Effector CD8-positive, alpha-beta T cell (primary cell): ENCODE results near the gene SRRD.

Experiments used
- DNase-seq: peaks from one replicate; lab custom pipeline; 2025; lab: John Stamatoyannopoulos, UW

Gene SRRD

GRCh38 chr22:26453812-26454500 lies 29.7 kb upstream of the SRRD start:
- DNase-seq = no peak

DNA sequence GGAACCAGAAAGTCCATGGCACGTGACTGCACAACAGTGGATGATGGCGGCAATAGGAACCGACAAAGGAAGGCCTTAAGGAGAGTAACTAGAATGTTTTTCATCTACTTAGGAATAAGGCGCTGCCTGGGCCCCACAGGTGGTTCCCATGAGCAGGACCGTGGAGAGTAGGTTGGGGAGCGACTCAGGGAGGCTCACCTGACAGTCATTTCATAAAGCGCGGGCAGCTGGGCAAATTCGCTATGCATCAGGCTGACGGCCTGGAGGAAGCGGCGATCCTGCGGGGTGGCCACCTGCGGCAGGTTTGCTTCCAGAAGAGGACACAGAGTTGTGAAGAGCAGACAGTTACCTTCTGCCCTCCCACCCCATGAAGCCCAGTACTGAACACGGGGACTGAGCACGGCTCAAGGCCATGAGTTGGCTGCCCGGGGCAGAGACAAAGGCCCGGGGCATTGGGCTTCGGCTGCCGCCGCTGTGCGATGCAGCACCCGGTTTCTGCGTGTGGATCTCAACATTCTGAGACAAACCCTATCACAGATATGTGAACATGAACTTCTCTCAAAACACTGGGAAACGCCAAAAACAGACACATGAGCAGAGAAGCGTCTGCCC lies 25.9 kb upstream of the SRRD start:
- no peak for DNase-seq

DNA sequence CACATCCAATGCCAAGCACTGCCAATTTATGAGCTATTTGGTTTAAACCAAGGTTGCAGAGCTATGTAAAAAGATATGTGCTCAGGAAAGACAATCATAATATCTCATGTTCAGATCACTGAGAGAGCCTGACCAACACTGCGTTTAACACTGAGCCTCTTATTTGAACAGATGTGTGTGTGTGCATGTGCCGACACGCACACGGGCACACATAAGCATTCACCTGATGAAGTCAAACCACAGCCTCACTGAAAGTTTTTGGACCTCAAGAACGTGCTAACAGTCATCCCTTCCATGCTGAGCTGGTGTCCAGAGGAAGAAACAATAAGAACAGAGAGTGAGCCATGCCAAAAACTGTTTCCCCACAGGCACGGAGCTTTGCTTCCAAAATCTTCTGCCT lies 23.5 kb upstream of the SRRD start:
- DNase-seq = no peak

GRCh38 chr22:26461188-26461810 lies 22.4 kb upstream of the SRRD start:
- peak; percentile 24 for DNase-seq

DNA sequence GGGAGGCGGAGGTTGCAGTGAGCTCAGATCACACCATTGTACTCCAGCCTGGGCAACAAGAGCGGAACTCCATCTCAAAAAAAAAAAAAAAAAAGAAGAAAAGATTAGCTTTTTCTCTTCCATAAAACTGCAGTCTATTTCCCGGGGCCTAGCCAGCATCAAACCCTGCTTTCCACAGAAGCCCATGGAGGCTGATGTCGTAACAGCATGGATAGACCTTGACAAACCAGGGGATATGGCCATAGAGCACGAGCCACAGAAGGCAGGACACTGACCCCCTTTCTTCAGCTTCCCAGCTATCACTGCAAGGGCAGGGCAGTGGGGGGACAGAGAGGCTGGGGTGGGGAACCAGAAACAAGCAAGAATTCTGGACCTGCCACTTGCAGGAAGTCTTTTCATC lies 21.6 kb upstream of the SRRD start:
- DNase-seq = no peak

- DNase-seq = no peak
These were observed 21.0 kb upstream of the SRRD start for GRCh38 chr22:26462641-26463040.

DNA sequence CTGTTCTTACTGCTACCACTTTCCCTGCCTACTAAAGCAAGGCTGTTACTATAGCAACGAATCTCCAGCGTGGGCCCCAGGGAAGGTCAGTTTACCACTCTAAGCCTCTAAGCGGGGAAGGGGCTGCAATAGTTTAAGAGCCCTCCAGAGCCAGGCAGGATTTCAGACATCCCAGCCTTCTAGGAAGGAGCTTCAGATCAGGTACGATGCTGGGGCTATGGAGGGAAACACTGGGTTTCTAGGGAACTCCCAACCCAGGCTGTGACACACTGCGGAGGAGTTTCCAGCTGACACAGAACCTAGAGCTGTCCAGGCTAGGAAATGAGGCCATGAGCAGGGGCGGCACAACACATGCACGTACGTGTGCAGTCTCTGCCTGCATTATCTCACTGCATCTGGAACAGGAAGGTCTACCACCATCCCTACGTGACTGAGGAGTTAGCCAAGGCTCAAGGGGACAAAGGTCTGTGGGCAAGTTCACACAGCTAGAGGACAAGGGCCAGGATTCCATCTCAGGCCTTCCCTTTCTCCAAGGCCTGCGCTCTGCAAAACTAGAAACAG lies 20.5 kb upstream of the SRRD start:
- no peak for DNase-seq

- DNase-seq = no peak
These were observed 20.0 kb upstream of the SRRD start for GRCh38 chr22:26463688-26464087.

DNA sequence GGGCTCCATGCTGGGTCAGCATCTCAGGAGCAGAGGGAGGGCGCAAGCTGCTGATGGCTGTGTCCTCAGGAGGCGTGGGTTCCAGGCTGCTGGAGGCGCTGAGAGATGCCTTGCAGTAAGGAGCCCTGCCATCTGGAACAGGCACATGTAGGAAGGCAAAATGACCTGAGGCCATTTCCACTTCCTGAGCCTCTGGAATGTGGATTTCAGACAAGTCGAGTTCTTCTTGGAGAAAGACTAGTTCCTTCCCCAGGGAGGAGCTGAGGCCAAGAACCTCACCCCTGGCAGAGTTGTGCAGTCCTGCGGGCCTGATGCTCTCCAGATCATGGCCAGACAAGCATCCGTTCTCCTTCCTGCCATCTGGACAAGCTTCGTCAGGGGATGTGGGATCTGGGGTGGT lies 19.4 kb upstream of the SRRD start:
- DNase-seq = no peak

- DNase-seq = no peak
These were observed 17.5 kb upstream of the SRRD start for GRCh38 chr22:26466196-26466595.

DNA sequence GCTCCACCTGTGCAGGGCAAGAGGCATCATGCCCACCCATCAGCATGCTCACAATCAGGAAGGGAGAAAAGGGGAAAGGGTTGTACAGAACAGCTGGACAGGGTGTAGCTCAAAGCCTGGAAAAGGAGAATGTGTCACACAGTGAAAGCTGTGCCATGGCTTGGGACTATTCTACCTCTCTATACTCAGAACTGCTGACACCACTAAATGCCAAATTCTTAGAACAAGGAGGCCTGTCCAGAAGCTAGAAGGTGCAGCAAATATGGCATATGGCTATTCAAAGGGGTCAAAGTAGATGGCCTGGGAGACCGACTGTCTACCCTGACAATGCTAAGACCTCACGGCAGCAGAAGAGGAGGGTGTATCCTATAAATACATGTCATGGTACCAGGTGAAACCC lies 12.9 kb upstream of the SRRD start:
- DNase-seq = no peak

DNA sequence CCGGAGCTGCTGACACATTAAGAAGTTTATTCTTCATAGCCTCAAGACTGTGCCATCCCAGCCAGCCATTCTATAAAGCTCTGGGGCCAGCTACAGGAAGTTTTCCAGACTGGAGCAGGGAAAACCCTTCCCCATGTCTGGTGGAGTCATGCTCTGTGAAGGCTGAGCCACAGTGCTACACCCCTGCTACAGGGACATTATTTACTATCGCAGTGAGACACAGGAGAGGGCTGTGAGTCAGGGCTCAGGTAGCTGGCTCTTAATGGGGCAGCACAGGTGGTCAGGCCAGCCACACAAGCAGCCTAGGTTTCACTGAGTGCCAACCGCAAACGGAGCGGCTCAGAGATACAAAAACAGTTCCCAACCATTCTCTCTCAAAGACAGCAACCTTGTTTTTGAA lies 12.2 kb upstream of the SRRD start:
- DNase-seq = no peak

DNA sequence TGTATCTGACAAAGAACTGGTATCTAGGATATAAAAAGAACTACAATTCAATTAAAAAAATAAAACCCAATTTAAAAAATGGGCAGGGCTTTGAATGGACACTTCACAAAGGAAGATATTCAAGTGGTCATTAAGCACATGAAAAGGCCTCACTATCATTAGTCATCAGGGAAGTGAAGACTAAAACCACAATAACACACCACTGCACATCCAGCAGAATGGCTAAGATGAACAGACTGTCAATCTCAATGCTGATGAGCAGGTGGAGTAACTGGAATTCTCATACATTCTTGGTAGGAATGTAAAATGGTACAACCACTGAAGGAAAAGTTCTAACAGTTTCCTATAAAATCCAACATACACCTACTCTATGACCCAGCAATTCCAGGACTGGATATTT lies 9.0 kb upstream of the SRRD start:
- DNase-seq = no peak

GRCh38 chr22:26476705-26477340 lies 6.9 kb upstream of the SRRD start:
- DNase-seq = no peak

DNA sequence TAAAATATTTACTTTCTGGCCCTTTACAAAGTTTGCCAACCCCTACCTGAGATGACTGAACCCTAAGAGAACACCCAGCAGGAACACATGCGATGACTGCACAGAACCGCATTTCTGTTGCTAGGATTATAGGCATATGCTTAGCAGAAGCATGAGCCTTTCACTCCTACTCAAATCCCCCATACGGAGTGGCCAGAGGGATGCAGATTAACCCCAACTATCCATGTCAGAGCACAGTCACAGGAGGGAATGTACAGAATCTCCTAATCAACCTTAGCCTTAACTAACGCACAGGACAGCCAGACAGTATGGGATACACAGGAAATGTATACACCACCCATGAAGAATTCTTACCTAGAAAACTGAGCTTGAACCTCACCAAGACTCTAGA lies 6.3 kb upstream of the SRRD start:
- DNase-seq = no peak

DNA sequence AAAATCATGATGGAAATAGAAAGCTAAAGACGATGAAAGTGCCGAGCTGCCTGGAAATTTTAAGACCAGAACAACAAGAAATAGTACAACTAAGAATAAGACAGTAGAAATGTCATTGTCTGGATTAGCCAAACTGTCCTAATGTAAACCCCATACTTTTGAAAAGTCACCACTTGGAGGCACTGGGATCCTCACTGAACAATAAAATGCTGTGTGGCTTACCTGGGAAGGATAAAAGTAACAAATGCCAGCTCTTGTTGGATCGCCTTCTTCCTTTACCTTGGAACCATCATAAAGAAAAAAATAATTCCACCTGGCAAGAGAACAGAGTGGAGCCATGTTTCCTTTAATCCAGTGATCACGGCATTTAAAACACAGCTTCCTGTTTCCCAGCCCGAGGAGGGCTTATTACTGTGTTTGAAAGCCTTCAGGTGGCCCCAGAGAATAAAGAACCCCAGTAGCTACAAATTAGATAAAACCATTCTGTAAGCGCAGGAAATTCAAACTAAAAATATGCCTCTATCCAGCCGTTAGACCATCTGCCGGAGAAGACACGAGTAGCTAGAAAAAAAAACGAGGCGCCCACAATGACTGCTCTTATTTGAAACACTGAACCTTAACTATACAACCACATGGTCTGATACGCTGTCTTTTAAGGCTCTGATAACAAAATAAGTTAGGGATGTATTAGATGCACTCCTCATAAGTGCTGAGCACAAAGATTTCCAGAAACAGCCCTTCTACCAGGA lies 4.5 kb upstream of the SRRD start:
- DNase-seq = no peak

- DNase-seq = no peak
These were observed 3.7 kb upstream of the SRRD start for GRCh38 chr22:26479792-26480610.

- DNase-seq = no peak
These were observed 3.1 kb upstream of the SRRD start for GRCh38 chr22:26480611-26480932.

DNA sequence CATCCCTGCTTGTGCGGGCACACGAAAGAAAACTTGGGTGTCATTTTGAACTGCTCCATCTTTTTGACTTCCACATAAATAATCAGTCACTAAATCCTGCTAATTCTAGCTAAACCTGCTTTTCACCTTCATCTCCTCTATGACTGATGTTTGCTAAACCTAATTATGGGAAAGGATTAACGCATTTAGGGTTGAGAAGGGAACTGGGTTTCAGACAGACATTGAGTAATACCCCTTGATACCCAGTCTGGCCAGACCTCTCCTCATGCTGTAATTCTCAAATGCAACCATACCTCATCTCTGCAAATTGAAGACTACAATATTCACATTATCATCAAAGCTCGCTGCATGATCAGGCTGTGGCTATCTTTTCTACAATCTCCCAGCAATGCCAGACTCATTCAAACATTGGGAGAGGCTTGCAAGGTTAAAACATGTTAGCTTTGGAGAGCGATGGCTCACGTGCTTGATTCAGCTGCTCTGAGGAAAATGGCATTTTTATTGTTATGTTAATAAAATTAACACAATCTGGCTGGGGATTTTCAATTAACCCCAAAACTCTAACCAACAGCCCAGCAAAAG lies 2.5 kb upstream of the SRRD start:
- no peak for DNase-seq

- DNase-seq = no peak
These were observed 2.0 kb upstream of the SRRD start for GRCh38 chr22:26481694-26482093.

DNA sequence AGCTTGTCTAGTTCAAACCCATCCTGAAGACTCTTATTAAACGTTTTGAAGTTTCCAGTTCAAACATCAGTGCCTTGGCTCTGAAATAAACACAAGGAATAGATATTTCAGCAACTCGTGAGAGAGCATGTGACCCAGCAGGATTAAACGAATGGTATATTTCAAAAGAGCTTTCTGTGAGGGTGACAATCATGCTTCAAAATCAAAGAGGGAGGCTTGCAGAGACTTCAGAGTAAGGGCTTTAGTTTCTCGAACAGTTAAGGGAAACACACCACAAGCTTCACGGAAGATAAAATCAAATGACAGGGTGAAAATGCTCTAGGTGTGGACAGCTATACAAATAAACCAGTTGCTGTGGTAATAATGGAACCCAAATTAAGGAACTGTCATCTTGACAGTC lies 1.5 kb upstream of the SRRD start:
- no peak for DNase-seq
